ENCODE data around the gene CSMD2. TPM values are rescaled to one million over a fixed set of nuclear protein-coding genes. Genes with fewer than 3 reads are reported as not detected.

CSMD2 gene
- total RNA-seq, 1 donor from 2014 or later = 1.8 TPM

- no peak for TF ChIP-seq CTCF (conservative IDR thresholded peaks at IDR 0.05)
- H3K36me3 Mint-ChIP-seq = no peaks in the 10 kb centered on the region
- no peak overlapping the region for H3K27ac Mint-ChIP-seq
- H3K4me3 Mint-ChIP-seq = no peak overlapping the region
- no peaks in the 10 kb centered on the region for H3K27me3 Mint-ChIP-seq
- H3K4me1 Mint-ChIP-seq (ENCODE audit: unreplicated experiment) = no peaks in the 10 kb centered on the region
- H3K9me3 Mint-ChIP-seq = no peaks in the 10 kb centered on the region
- DNase-seq (ENCODE audit: extremely low spot score, unreplicated experiment) = no peak
Measured at GRCh38 chr1:34037109-34037508, 127.9 kb downstream of the CSMD2 start.

GRCh38 chr1:34034036-34034435, 131.0 kb downstream of the CSMD2 start:
- Mint-ChIP-seq H3K4me1 (ENCODE audit: unreplicated experiment) (no peaks in the 10 kb centered on the region), H3K27me3 (no peaks in the 10 kb centered on the region), H3K9me3 (no peaks in the 10 kb centered on the region), H3K27ac (no peak overlapping the region), H3K36me3 (no peaks in the 10 kb centered on the region), H3K4me3 (no peak overlapping the region)
- TF ChIP-seq CTCF (conservative IDR thresholded peaks at IDR 0.05) = no peak
- no peak for DNase-seq (ENCODE audit: extremely low spot score, unreplicated experiment)

- H3K36me3 Mint-ChIP-seq = no peaks in the 10 kb centered on the region
- TF ChIP-seq CTCF (conservative IDR thresholded peaks at IDR 0.05) = no peak
- no peak overlapping the region for H3K4me3 Mint-ChIP-seq
- peaks cover 13% of the 10 kb centered on the region for H3K27me3 Mint-ChIP-seq
- no peaks in the 10 kb centered on the region for H3K4me1 Mint-ChIP-seq (ENCODE audit: unreplicated experiment)
- H3K9me3 Mint-ChIP-seq = no peaks in the 10 kb centered on the region
- H3K27ac Mint-ChIP-seq = no peak overlapping the region
- no peak for DNase-seq (ENCODE audit: extremely low spot score, unreplicated experiment)
Measured at GRCh38 chr1:34029954-34030353, 135.1 kb downstream of the CSMD2 start.

- H3K36me3 Mint-ChIP-seq = no peaks in the 10 kb centered on the region
- no peak overlapping the region for H3K27ac Mint-ChIP-seq
- no peak for TF ChIP-seq CTCF (conservative IDR thresholded peaks at IDR 0.05)
- H3K4me3 Mint-ChIP-seq = no peak overlapping the region
- H3K4me1 Mint-ChIP-seq (ENCODE audit: unreplicated experiment) = no peaks in the 10 kb centered on the region
- no peak for DNase-seq (ENCODE audit: extremely low spot score, unreplicated experiment)
- H3K9me3 Mint-ChIP-seq = no peaks in the 10 kb centered on the region
- peaks cover 15% of the 10 kb centered on the region for H3K27me3 Mint-ChIP-seq
Measured at GRCh38 chr1:34029515-34029914, 135.5 kb downstream of the CSMD2 start.

GRCh38 chr1:34028381-34029055, 136.5 kb downstream of the CSMD2 start:
- no peaks in the 10 kb centered on the region for H3K4me1 Mint-ChIP-seq (ENCODE audit: unreplicated experiment)
- H3K9me3 Mint-ChIP-seq = no peaks in the 10 kb centered on the region
- no peak overlapping the region for H3K27ac Mint-ChIP-seq
- TF ChIP-seq CTCF (conservative IDR thresholded peaks at IDR 0.05) = no peak
- peaks cover 20% of the 10 kb centered on the region for H3K27me3 Mint-ChIP-seq
- H3K4me3 Mint-ChIP-seq = no peak overlapping the region
- no peaks in the 10 kb centered on the region for H3K36me3 Mint-ChIP-seq
- no peak for DNase-seq (ENCODE audit: extremely low spot score, unreplicated experiment)

Measured in type B pancreatic cell (in vitro differentiated cells).